Coronary artery (tissue), 2 donors: ENCODE data around the gene STPG1.

Experiments
- DNase-seq: peaks from one replicate; pipeline ENCODE4 v3.0.0-alpha.2; 2017; ENCODE audit warnings: low spot score
- H3K27ac ChIP-seq, 2 donors: fragments of 200-600 bp; sonication (generic); one replicate each; pipeline ENCODE4 v1.5.1; 2016 to 2019
- H3K4me3 ChIP-seq: fragments of 200-600 bp; sonication (generic); 2 replicates; pipeline ENCODE4 v1.5.1; 2016; ENCODE audit warnings: mild to moderate bottlenecking, moderate library complexity
- CTCF ChIP-seq: fragments of 200-600 bp; sonication (generic); IDR thresholded peaks from one replicate; pipeline ENCODE4 v1.5.1; 2019; ENCODE audit warnings: antibody characterized with exemption

The STPG1 gene

DNA sequence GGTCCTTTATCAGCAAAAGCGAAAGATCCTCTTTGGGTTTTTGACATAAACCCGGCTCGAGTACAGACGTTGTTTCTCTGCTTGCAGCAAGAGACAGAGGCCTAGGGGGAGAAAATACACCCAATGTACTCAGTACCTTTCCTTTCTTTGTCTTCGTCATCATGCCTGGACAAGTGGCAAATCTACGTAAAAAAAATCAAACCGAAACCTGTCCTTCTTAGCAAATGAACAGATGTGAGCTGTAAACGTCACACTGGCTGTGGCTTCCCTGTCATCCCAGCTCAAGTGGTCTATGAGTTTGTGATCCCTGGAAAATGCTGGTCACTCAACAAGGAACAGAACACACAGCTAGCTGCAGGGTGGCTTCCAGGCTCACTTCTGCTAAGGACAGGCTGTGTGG lies 39.9 kb downstream of the STPG1 start:
- no peak for TF ChIP-seq CTCF
- no peak for DNase-seq
- H3K4me3 ChIP-seq = no peak overlapping the region

GRCh38 chr1:24373044-24373443 lies 40.5 kb downstream of the STPG1 start:
- no peak for DNase-seq
- Histone ChIP-seq H3K27ac (no peak overlapping the region), H3K4me3 (no peak overlapping the region)
- no peak for TF ChIP-seq CTCF

More for the DNA sequence above, 39.9 kb downstream of the STPG1 start:
- H3K27ac ChIP-seq = no peak overlapping the region

- H3K4me3 ChIP-seq = no peak overlapping the region
- H3K27ac ChIP-seq = no peak overlapping the region
- TF ChIP-seq CTCF = no peak
- DNase-seq = no peak
These were observed 43.8 kb downstream of the STPG1 start for GRCh38 chr1:24369801-24370200.

- DNase-seq = no peak
- TF ChIP-seq CTCF = no peak
- Histone ChIP-seq H3K27ac (peak overlapping the region in 1 of 2 donors; percentile 45), H3K4me3 (no peak overlapping the region)
These were observed 44.4 kb downstream of the STPG1 start for GRCh38 chr1:24369199-24369598.

DNA sequence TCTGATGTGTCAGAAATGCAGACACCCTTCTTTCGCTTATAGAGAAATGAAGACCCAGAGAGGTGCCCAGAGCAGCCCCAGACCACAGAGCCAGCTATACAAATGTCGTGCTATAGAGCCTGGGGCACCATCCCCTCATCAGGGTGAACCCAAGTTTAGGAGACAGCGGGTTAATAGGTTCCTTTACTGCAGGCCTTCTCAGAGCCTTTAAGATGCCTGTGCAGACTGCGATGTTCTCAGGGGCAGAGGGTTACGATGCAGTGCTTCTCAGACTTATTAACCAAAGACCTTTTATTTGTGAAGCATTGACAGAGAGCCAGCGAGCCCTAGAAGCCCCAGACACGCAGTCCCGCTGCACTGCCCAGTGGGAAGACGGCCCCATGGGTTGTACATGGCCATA lies 46.9 kb downstream of the STPG1 start:
- H3K27ac ChIP-seq = no peak overlapping the region
- DNase-seq = no peak
- TF ChIP-seq CTCF = no peak
- no peak overlapping the region for H3K4me3 ChIP-seq

- no peak for TF ChIP-seq CTCF
- no peak for DNase-seq
- Histone ChIP-seq H3K27ac (peak overlapping the region in 1 of 2 donors; percentile 22), H3K4me3 (no peak overlapping the region)
These were observed 48.5 kb downstream of the STPG1 start for GRCh38 chr1:24364975-24365678.

GRCh38 chr1:24364605-24364974 lies 49.0 kb downstream of the STPG1 start:
- no peak for TF ChIP-seq CTCF
- no peak for DNase-seq
- Histone ChIP-seq H3K4me3 (no peak overlapping the region), H3K27ac (peak overlapping the region in 1 of 2 donors; percentile 1)
